ENCODE data around the gene WLS. TPM values are rescaled to one million over a fixed set of nuclear protein-coding genes. Genes with fewer than 3 reads are reported as not detected.

The WLS gene
- total RNA-seq: 107 and 282 TPM in 2 replicates

DNA sequence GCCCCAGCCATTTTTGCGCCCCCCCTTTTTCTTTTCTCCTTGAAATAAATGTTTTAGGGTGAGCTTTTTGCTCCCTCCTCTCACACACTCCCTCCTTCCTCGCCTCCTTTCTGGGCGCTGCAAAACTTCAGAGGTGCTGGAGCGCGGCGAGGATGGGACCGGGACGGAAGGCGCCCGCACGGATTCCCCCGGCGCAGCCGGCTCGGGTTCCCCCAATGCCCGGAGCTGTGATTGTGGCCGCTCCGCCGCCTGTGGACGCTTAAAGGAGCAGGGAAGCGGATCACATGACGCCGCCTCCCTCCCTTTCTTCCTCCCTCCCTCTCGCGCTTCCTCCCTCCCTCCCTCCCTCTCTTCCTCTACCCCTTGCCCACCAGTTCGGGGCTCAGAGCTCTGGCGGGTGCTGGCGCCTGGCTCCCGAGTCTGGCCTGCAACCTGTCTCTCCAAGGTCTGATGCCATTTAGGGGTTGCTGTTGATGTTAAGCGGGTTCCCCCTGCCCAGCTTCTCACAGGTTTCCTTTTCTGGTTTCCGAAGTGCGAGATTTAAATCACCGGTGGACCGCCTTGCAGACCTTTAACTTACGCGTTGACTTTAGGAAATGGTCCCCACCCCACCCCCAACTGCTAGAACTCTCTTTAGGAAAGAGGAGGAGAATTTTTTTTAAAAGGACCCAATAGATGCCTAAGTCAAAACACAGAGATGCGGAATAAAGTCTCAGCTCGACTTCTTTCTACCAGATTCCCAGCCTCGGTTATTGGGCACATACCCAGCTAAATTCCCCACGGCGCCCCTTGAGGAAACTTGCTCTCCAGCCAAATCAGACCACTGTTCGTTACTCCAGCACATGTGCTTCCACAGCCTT is at the start of gene WLS:
Gene WLS, minus strand, starts transcription at position 235 of the 860 bp plus-strand sequence. Its CDS starts 224 bp downstream, at position 11.

Small RNA genes lying within 50 kb of the gene (small RNA-seq; reads per million reads assigned to genes)
- gene COX6B1P7 (ENCODE audit: low replicate concordance): not detected
- 1.2 reads per million, percentile 51 among the genes with 10 or more reads in this experiment for gene MIR1262 (ENCODE audit: low replicate concordance)

Other genes starting within 250 kb of the WLS start
- 5.7 and 30.4 TPM in 2 replicates for gene DIRAS3, start 181.9 kb downstream of the WLS start, total RNA-seq
- gene RPE65, start 217.4 kb upstream of the WLS start, total RNA-seq: not detected in 2 replicates